BJ (cell line): Measurements from ENCODE around the gene NCK2. TPM values are rescaled to one million over a fixed set of nuclear protein-coding genes. Genes with fewer than 3 reads are reported as not detected.

ENCODE experiments used
- CTCF ChIA-PET: fragments of 350-600 bp; formaldehyde crosslinking; extraction: SDS; loops from one replicate; lab custom pipeline; 2021; ENCODE audit warnings: antibody characterized with exemption, inconsistent platforms; lab: Yijun Ruan, JAX
- POLR2A ChIA-PET: fragments of 300-600 bp; sonication (Branson Sonifier 250); formaldehyde crosslinking; extraction: SDS; loops from one replicate; lab custom pipeline; 2021; ENCODE audit warnings: antibody characterized with exemption; lab: Charles Lee
- DNase-seq: peaks from one replicate; pipeline ENCODE4 v3.0.0-alpha.2; 2011; ENCODE audit warnings: low read depth
- H3K27me3 ChIP-seq: 2 replicates; pipeline ENCODE4 v1.6.0; 2011; ENCODE audit warnings: low read length; ENCODE audit not compliant: control insufficient read depth, insufficient read depth
- H3K36me3 ChIP-seq: 2 replicates; pipeline ENCODE4 v1.5.1; 2011; ENCODE audit warnings: low read length; ENCODE audit not compliant: control insufficient read depth, insufficient read depth
- H3K4me3 ChIP-seq: 2 replicates; pipeline ENCODE4 v1.5.1; 2011; ENCODE audit warnings: low read depth, mild to moderate bottlenecking, control low read depth, low read length
- polyA plus RNA-seq: library from polyadenylated mRNA; depleted of rRNA; stranded (reverse); fragments of >200 nt; gene quantifications from 2 replicates; pipeline ENCODE4 v1.2.3, GENCODE V29; 2011
- TF ChIP-seq, protein P1 (sequence below): IDR thresholded peaks from 2 replicates; pipeline ENCODE4 v1.5.1; 2011; ENCODE audit warnings: low read depth, mild to moderate bottlenecking, control low read depth, inconsistent platforms, low read length, moderate library complexity; ENCODE audit not compliant: insufficient read depth

Gene NCK2
- polyA plus RNA-seq, 1 experiment: 32.9 TPM

DNA sequence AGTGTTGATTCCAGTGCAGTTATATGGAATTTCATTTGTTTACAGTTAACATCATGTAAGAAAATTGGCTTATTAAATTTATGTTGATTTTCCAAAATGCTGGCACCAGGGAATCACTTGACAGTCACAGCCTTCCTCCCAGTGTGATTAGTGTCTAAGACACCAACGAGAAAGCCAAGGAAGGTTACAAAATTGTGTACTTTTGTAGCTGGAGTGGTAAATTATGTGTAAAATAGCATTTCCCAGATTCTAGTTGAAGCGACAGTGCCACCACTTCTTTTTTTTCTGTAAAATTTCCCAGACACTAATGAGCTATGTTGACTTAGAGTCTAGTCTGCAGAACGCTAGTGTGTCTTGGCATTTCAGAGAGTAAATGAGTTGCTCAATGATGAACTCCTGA lies 101.3 kb downstream of the NCK2 start:
- ChIA-PET CTCF (no interaction called here), POLR2A (no interaction called here)
- Histone ChIP-seq H3K27me3 (no peaks in the 10 kb centered on the region), H3K36me3 (no peaks in the 10 kb centered on the region), H3K4me3 (no peak overlapping the region)
- DNase-seq: no peak
- TF ChIP-seq, protein P1, sequence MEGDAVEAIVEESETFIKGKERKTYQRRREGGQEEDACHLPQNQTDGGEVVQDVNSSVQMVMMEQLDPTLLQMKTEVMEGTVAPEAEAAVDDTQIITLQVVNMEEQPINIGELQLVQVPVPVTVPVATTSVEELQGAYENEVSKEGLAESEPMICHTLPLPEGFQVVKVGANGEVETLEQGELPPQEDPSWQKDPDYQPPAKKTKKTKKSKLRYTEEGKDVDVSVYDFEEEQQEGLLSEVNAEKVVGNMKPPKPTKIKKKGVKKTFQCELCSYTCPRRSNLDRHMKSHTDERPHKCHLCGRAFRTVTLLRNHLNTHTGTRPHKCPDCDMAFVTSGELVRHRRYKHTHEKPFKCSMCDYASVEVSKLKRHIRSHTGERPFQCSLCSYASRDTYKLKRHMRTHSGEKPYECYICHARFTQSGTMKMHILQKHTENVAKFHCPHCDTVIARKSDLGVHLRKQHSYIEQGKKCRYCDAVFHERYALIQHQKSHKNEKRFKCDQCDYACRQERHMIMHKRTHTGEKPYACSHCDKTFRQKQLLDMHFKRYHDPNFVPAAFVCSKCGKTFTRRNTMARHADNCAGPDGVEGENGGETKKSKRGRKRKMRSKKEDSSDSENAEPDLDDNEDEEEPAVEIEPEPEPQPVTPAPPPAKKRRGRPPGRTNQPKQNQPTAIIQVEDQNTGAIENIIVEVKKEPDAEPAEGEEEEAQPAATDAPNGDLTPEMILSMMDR: no peak

DNA sequence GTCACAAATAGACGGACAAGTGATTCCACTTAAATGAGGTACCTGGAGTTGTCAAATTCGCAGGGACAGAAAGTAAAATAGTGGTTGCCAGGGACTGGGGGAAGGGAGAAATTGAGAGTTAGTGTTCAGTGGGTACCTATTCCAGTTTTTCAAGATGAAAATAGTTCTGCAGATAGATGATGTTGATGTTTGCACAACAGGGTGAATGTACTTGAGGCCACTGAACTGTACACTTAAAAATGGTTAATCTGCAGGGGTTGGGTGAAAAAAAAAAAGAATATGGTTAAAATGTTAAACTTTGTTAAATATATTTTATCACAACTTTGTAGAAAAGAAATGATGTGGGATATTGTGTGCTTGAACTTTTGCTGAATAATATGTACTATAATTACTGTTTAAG lies 102.3 kb downstream of the NCK2 start:
- no peak for DNase-seq
- no peaks in the 10 kb centered on the region for H3K27me3 ChIP-seq
- ChIA-PET CTCF (no interaction called here), POLR2A (no interaction called here)
- TF ChIP-seq, protein P1: no peak
- no peaks in the 10 kb centered on the region for H3K36me3 ChIP-seq
- H3K4me3 ChIP-seq: no peak overlapping the region

DNA sequence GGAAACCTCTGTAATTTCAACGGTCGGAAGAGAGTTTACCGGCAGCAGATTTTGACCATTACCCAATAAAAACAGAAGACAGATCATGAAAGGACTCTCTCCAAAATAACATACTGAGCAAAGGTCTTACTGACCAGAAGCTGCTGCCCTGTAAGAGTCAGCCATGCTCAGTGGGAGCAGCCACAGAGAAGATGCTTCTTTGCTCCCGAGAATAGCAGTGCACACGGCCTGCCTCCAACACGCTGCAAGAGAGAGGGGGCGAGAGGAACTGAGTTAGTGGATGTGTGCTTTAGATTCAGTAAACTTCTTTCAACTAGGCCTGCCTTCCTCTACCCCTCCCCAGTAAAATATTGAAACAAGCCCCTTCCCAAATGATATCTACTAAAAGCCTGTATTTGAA lies 103.7 kb downstream of the NCK2 start:
- TF ChIP-seq, protein P1: no peak
- POLR2A ChIA-PET: no interaction called here
- CTCF ChIA-PET: interaction anchor here (0.7 to 1.1 kb wide), 2 partner anchors 10 to 1952 kb away, joined by 3 to 4 read pairs; no protein-coding TSS in a partner anchor
- Histone ChIP-seq H3K36me3 (no peaks in the 10 kb centered on the region), H3K4me3 (no peak overlapping the region), H3K27me3 (no peaks in the 10 kb centered on the region)
- DNase-seq: no peak

DNA sequence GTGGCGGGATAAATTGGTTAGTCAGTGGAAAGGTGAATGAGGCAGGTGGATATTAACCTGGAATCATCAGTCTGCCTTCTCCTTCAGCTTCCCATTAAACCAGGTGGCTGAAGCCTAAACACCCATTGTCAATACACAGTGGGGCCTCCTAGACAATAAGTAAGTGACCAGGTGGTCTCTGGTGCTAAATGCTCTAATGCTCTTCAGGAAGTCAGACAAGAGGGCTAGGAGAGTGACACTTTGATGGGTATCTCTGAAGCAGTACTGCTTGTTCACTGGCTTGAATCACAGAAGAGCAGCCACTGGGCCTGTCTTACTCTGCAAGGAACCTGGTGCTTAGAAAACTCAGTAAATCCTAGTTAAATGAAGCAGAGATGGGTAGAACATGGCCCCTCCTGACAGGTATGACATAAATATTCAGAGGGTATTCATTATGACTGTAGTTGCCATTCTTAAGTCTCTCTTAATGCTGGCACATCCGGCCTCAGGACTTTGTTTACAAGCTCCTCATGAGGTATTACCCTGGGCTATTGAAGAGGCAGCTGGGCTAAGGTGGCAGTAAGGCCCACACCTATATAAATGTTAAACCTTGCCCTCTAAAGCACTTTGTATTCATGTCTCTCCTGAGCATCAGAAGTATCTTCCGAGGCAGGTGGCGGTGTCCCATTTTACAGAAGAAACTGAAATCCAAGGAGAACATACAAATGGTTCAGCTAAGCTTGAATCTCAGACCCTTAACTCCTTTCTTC lies 104.9 kb downstream of the NCK2 start:
- CTCF ChIA-PET: interaction anchor here (0.7 kb wide), 1 partner anchor 21 kb away, joined by 3 read pairs; no protein-coding TSS in a partner anchor

DNA sequence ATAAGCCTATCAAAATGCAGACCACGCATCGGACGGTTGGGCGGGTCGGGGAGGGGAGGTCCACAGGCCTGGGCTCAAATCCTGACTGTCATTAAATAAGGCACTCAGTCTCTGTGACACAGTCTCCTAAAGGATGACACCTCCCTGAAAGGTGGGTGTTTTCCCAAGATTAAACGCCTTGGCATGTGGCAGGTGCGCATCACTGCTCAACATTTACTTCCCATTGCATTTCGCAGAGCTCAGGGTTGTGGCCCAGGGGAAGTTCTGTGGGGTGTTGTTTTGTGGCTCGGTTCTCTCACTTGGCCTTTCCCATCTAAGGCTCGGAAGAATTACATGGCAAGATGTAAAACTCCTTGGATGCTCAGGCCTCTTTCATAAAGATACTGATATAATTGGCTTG lies 107.4 kb downstream of the NCK2 start:
- TF ChIP-seq, protein P1: no peak
- no peaks in the 10 kb centered on the region for H3K27me3 ChIP-seq
- CTCF ChIA-PET: no interaction called here
- H3K36me3 ChIP-seq: peaks cover 1% of the 10 kb centered on the region
- POLR2A ChIA-PET: no interaction called here
- no peak overlapping the region for H3K4me3 ChIP-seq
- DNase-seq: no peak

More for the DNA sequence above, 104.9 kb downstream of the NCK2 start:
- Histone ChIP-seq H3K4me3 (no peak overlapping the region), H3K27me3 (no peaks in the 10 kb centered on the region), H3K36me3 (no peaks in the 10 kb centered on the region)
- no peak for DNase-seq
- TF ChIP-seq, protein P1: no peak
- POLR2A ChIA-PET: no interaction called here
